OCI-LY3 (cell line): ENCODE results near the gene PPP1R15B.

Experiments used
- H2AFZ ChIP-seq: fragments of 200-600, 300-600 bp; shearing (Covaris generic); 2 replicates; pipeline ENCODE4 v1.6.0; 2014; ENCODE audit warnings: antibody characterized with exemption, low read depth, low read length
- H3K27ac ChIP-seq: fragments of 200-600, 300-600 bp; sonication (generic); 2 replicates; pipeline ENCODE4 v1.5.1; 2014; ENCODE audit warnings: mild to moderate bottlenecking, low read length, moderate library complexity, mixed read lengths
- H3K27me3 ChIP-seq: fragments of 200-600, 300-600 bp; sonication (generic); 2 replicates; pipeline ENCODE4 v1.6.1; 2014; ENCODE audit warnings: low read depth, low read length, mixed read lengths
- H3K36me3 ChIP-seq: fragments of 200-600, 300-600 bp; sonication (generic); replicated peaks from 2 replicates; pipeline ENCODE3; 2014; ENCODE audit warnings: low read depth, low read length, mixed read lengths
- H3K4me1 ChIP-seq: fragments of 300-600, 200-600 bp; sonication (generic); 2 replicates; pipeline ENCODE4 v1.6.1; 2014; ENCODE audit warnings: low read length, mixed read lengths
- H3K4me2 ChIP-seq: fragments of 200-600, 300-600 bp; sonication (generic); 2 replicates; pipeline ENCODE4 v1.6.1; 2014; ENCODE audit warnings: low read length, mixed read lengths
- H3K4me3 ChIP-seq: fragments of 300-600, 200-600 bp; sonication (generic); 2 replicates; pipeline ENCODE4 v1.5.1; 2014; ENCODE audit warnings: antibody characterized with exemption, mild to moderate bottlenecking, low read length, moderate library complexity
- H3K79me2 ChIP-seq: fragments of 300-600, 200-600 bp; shearing (Covaris generic); 2 replicates; pipeline ENCODE4 v1.6.1; 2014; ENCODE audit warnings: mild to moderate bottlenecking, low read length, mixed read lengths
- H3K9ac ChIP-seq: fragments of 300-600, 200-600 bp; shearing (Covaris generic); 2 replicates; pipeline ENCODE4 v1.6.0; 2014; ENCODE audit warnings: mild to moderate bottlenecking, low read length, moderate library complexity
- H3K9me3 ChIP-seq: fragments of 200-600, 300-600 bp; shearing (Covaris generic); 2 replicates; pipeline ENCODE4 v1.6.1; 2014; ENCODE audit warnings: low read length, mixed read lengths; ENCODE audit not compliant: insufficient read depth
- H4K20me1 ChIP-seq: fragments of 200-600, 300-600 bp; sonication (generic); 2 replicates; pipeline ENCODE4 v1.6.1; 2016; ENCODE audit warnings: low read length, mixed read lengths; ENCODE audit not compliant: insufficient read depth
- CTCF ChIP-seq: fragments of 200-600, 300-600 bp; sonication (generic); IDR thresholded peaks from 2 replicates; pipeline ENCODE4 v1.5.1; 2014; ENCODE audit warnings: antibody characterized with exemption, low read length, low read depth
- EZH2phosphoT487 ChIP-seq: fragments of 200-600 bp; shearing (Covaris generic); IDR thresholded peaks from 2 replicates; pipeline ENCODE4 v1.6.1; 2018; ENCODE audit warnings: antibody characterized with exemption, mixed run types, low read depth

PPP1R15B gene

GRCh38 chr1:204368996-204369726 lies 42.5 kb downstream of the PPP1R15B start:
- no peaks in the 10 kb centered on the region for H4K20me1 ChIP-seq
- no peak for TF ChIP-seq EZH2phosphoT487
- no peak for TF ChIP-seq CTCF
- H3K9ac ChIP-seq = no peak overlapping the region

GRCh38 chr1:204367956-204368355 lies 43.7 kb downstream of the PPP1R15B start:
- no peak overlapping the region for H2AFZ ChIP-seq
- peaks cover 37% of the 10 kb centered on the region for H3K27me3 ChIP-seq
- no peak overlapping the region for H3K27ac ChIP-seq
- no peaks in the 10 kb centered on the region for H3K9me3 ChIP-seq
- TF ChIP-seq CTCF (no peak), EZH2phosphoT487 (no peak)
- no peak overlapping the region for H3K9ac ChIP-seq
- no peaks in the 10 kb centered on the region for H4K20me1 ChIP-seq
- H3K4me2 ChIP-seq = no peak overlapping the region
- H3K4me3 ChIP-seq = no peak overlapping the region
- H3K4me1 ChIP-seq = peaks cover 3% of the 10 kb centered on the region; the same call in 1 of the 2 replicates
- no peaks in the 10 kb centered on the region for H3K79me2 ChIP-seq
- H3K36me3 ChIP-seq = no peaks in the 10 kb centered on the region

More at GRCh38 chr1:204368996-204369726, 42.5 kb downstream of the PPP1R15B start:
- no peak overlapping the region for H3K27ac ChIP-seq
- no peaks in the 10 kb centered on the region for H3K79me2 ChIP-seq
- no peaks in the 10 kb centered on the region for H3K4me1 ChIP-seq
- H3K27me3 ChIP-seq = peaks cover 45% of the 10 kb centered on the region
- no peak overlapping the region for H3K4me2 ChIP-seq
- no peaks in the 10 kb centered on the region for H3K9me3 ChIP-seq
- H2AFZ ChIP-seq = no peak overlapping the region
- no peak overlapping the region for H3K4me3 ChIP-seq
- H3K36me3 ChIP-seq = no peaks in the 10 kb centered on the region

GRCh38 chr1:204367193-204367858 lies 44.3 kb downstream of the PPP1R15B start:
- H3K4me1 ChIP-seq = peaks cover 4% of the 10 kb centered on the region; the same call in 1 of the 2 replicates
- H3K9ac ChIP-seq = no peak overlapping the region
- peaks cover 35% of the 10 kb centered on the region for H3K27me3 ChIP-seq
- H3K9me3 ChIP-seq = no peaks in the 10 kb centered on the region
- no peaks in the 10 kb centered on the region for H4K20me1 ChIP-seq
- H3K36me3 ChIP-seq = no peaks in the 10 kb centered on the region
- no peak overlapping the region for H3K27ac ChIP-seq
- H3K4me3 ChIP-seq = no peak overlapping the region
- H3K4me2 ChIP-seq = no peak overlapping the region
- no peak for TF ChIP-seq CTCF
- TF ChIP-seq EZH2phosphoT487 = no peak
- no peak overlapping the region for H2AFZ ChIP-seq
- H3K79me2 ChIP-seq = no peaks in the 10 kb centered on the region

- H3K27ac ChIP-seq = no peak overlapping the region
- H4K20me1 ChIP-seq = no peaks in the 10 kb centered on the region
- no peak for TF ChIP-seq EZH2phosphoT487
- peak; percentile 41 for TF ChIP-seq CTCF
- H3K4me3 ChIP-seq = no peak overlapping the region
- H3K9me3 ChIP-seq = no peaks in the 10 kb centered on the region
- peaks cover 35% of the 10 kb centered on the region for H3K27me3 ChIP-seq
- peaks cover 4% of the 10 kb centered on the region; the same call in 1 of the 2 replicates for H3K4me1 ChIP-seq
- H3K4me2 ChIP-seq = no peak overlapping the region
- H2AFZ ChIP-seq = no peak overlapping the region
- H3K36me3 ChIP-seq = no peaks in the 10 kb centered on the region
- no peak overlapping the region for H3K9ac ChIP-seq
- H3K79me2 ChIP-seq = no peaks in the 10 kb centered on the region
These were observed 44.9 kb downstream of the PPP1R15B start for GRCh38 chr1:204366759-204367158.
